ENCODE results near the gene RGS10.

RGS10 gene

GRCh38 chr10:119469846-119470245 lies 72.7 kb downstream of the RGS10 start:
- no peak overlapping the region for H3K27ac ChIP-seq (ENCODE audit: low read length)
- H3K9ac ChIP-seq (ENCODE audit: low read length) = no peak overlapping the region
- no peak overlapping the region for H2AFZ ChIP-seq (ENCODE audit: low read depth, low read length)
- no peaks in the 10 kb centered on the region for H3K9me3 ChIP-seq (ENCODE audit: insufficient read depth, low read length)
- H4K20me1 ChIP-seq (ENCODE audit: insufficient read depth, low read length) = no peaks in the 10 kb centered on the region
- H3K27me3 ChIP-seq (ENCODE audit: low read depth, low read length) = peaks cover 10% of the 10 kb centered on the region; the same call in 1 of the 2 replicates
- H3K79me2 ChIP-seq (ENCODE audit: low read length) = no peaks in the 10 kb centered on the region
- TF ChIP-seq EZH2phosphoT487 (IDR thresholded peaks at IDR 0.05; ENCODE audit: low read depth) (no peak), CTCF (IDR thresholded peaks at IDR 0.05; ENCODE audit: low read depth, low read length) (no peak)
- no peaks in the 10 kb centered on the region for H3K36me3 ChIP-seq (replicated peaks; ENCODE audit: low read depth, low read length)
- peaks cover 4% of the 10 kb centered on the region; the same call in 1 of the 2 replicates for H3K4me1 ChIP-seq (ENCODE audit: low read length)
- no peak overlapping the region for H3K4me3 ChIP-seq (ENCODE audit: low read length)
- H3K4me2 ChIP-seq (ENCODE audit: low read length) = no peak overlapping the region

GRCh38 chr10:119469325-119469707 lies 73.2 kb downstream of the RGS10 start:
- TF ChIP-seq CTCF (IDR thresholded peaks at IDR 0.05; ENCODE audit: low read depth, low read length) (no peak), EZH2phosphoT487 (IDR thresholded peaks at IDR 0.05; ENCODE audit: low read depth) (no peak)
- H3K4me2 ChIP-seq (ENCODE audit: low read length) = no peak overlapping the region
- peaks cover 10% of the 10 kb centered on the region; the same call in 1 of the 2 replicates for H3K27me3 ChIP-seq (ENCODE audit: low read depth, low read length)

GRCh38 chr10:119468542-119469324 lies 73.8 kb downstream of the RGS10 start:
- H3K27me3 ChIP-seq (ENCODE audit: low read depth, low read length) = peaks cover 10% of the 10 kb centered on the region; the same call in 1 of the 2 replicates
- no peaks in the 10 kb centered on the region for H3K36me3 ChIP-seq (replicated peaks; ENCODE audit: low read depth, low read length)
- H3K4me2 ChIP-seq (ENCODE audit: low read length) = no peak overlapping the region
- no peaks in the 10 kb centered on the region for H3K79me2 ChIP-seq (ENCODE audit: low read length)
- H3K4me1 ChIP-seq (ENCODE audit: low read length) = peaks cover 4% of the 10 kb centered on the region; the same call in 1 of the 2 replicates
- no peak overlapping the region for H3K27ac ChIP-seq (ENCODE audit: low read length)
- H4K20me1 ChIP-seq (ENCODE audit: insufficient read depth, low read length) = no peaks in the 10 kb centered on the region
- H3K4me3 ChIP-seq (ENCODE audit: low read length) = no peak overlapping the region
- H2AFZ ChIP-seq (ENCODE audit: low read depth, low read length) = no peak overlapping the region
- H3K9me3 ChIP-seq (ENCODE audit: insufficient read depth, low read length) = no peaks in the 10 kb centered on the region
- no peak overlapping the region for H3K9ac ChIP-seq (ENCODE audit: low read length)
- no peak for TF ChIP-seq CTCF (IDR thresholded peaks at IDR 0.05; ENCODE audit: low read depth, low read length)
- no peak for TF ChIP-seq EZH2phosphoT487 (IDR thresholded peaks at IDR 0.05; ENCODE audit: low read depth)

More at GRCh38 chr10:119469325-119469707, 73.2 kb downstream of the RGS10 start:
- no peak overlapping the region for H3K27ac ChIP-seq (ENCODE audit: low read length)
- H3K9ac ChIP-seq (ENCODE audit: low read length) = no peak overlapping the region
- H3K79me2 ChIP-seq (ENCODE audit: low read length) = no peaks in the 10 kb centered on the region
- H3K9me3 ChIP-seq (ENCODE audit: insufficient read depth, low read length) = no peaks in the 10 kb centered on the region
- H2AFZ ChIP-seq (ENCODE audit: low read depth, low read length) = no peak overlapping the region
- no peak overlapping the region for H3K4me3 ChIP-seq (ENCODE audit: low read length)
- peaks cover 4% of the 10 kb centered on the region; the same call in 1 of the 2 replicates for H3K4me1 ChIP-seq (ENCODE audit: low read length)
- no peaks in the 10 kb centered on the region for H4K20me1 ChIP-seq (ENCODE audit: insufficient read depth, low read length)
- no peaks in the 10 kb centered on the region for H3K36me3 ChIP-seq (replicated peaks; ENCODE audit: low read depth, low read length)

- Histone ChIP-seq H3K9ac (ENCODE audit: low read length) (no peak overlapping the region), H3K4me2 (ENCODE audit: low read length) (no peak overlapping the region), H3K36me3 (replicated peaks; ENCODE audit: low read depth, low read length) (no peaks in the 10 kb centered on the region), H4K20me1 (ENCODE audit: insufficient read depth, low read length) (no peaks in the 10 kb centered on the region), H2AFZ (ENCODE audit: low read depth, low read length) (no peak overlapping the region), H3K79me2 (ENCODE audit: low read length) (no peaks in the 10 kb centered on the region), H3K27me3 (ENCODE audit: low read depth, low read length) (peaks cover 10% of the 10 kb centered on the region; the same call in 1 of the 2 replicates), H3K27ac (ENCODE audit: low read length) (no peak overlapping the region), H3K4me3 (ENCODE audit: low read length) (no peak overlapping the region), H3K9me3 (ENCODE audit: insufficient read depth, low read length) (no peaks in the 10 kb centered on the region), H3K4me1 (ENCODE audit: low read length) (peaks cover 14% of the 10 kb centered on the region)
- TF ChIP-seq EZH2phosphoT487 (IDR thresholded peaks at IDR 0.05; ENCODE audit: low read depth) (no peak), CTCF (IDR thresholded peaks at IDR 0.05; ENCODE audit: low read depth, low read length) (no peak)
Observed at GRCh38 chr10:119466655-119467054, 75.9 kb downstream of the RGS10 start.
